GM11168 (cell line): Measurements from ENCODE around the gene GRID2IP.

ENCODE experiments used
- in situ Hi-C: fragments of 300-500 bp; cut with MboI; formaldehyde crosslinking; loops from one replicate; pipeline ENCODE4 v1.12.0; 2022; ENCODE audit warnings: low sequenced_read_pairs; ENCODE audit not compliant: unreplicated experiment

Gene GRID2IP

GRCh38 chr7:6529643-6530042 lies 21.6 kb downstream of the GRID2IP start:
- in situ Hi-C loops = no loop called here

GRCh38 chr7:6528401-6529130 lies 22.7 kb downstream of the GRID2IP start:
- in situ Hi-C loops = no loop called here

GRCh38 chr7:6526997-6527378 lies 24.3 kb downstream of the GRID2IP start:
- in situ Hi-C loops = no loop called here

- in situ Hi-C loops = no loop called here
Measured at GRCh38 chr7:6520163-6520981, 30.9 kb downstream of the GRID2IP start.

- in situ Hi-C loops = no loop called here
Measured at GRCh38 chr7:6516387-6516983, 34.8 kb downstream of the GRID2IP start.

GRCh38 chr7:6513541-6513940 lies 37.7 kb downstream of the GRID2IP start:
- in situ Hi-C loops = no loop called here

- in situ Hi-C loops = no loop called here
Measured at GRCh38 chr7:6512892-6513291, 38.4 kb downstream of the GRID2IP start.

GRCh38 chr7:6510476-6511133 lies 40.7 kb downstream of the GRID2IP start:
- in situ Hi-C loops = no loop called here

- in situ Hi-C loops = no loop called here
Measured at GRCh38 chr7:6508950-6509349, 42.3 kb downstream of the GRID2IP start.

GRCh38 chr7:6508539-6508938 lies 42.7 kb downstream of the GRID2IP start:
- in situ Hi-C loops = no loop called here

- in situ Hi-C loops = no loop called here
Measured at GRCh38 chr7:6507906-6508305, 43.4 kb downstream of the GRID2IP start.

GRCh38 chr7:6505685-6506559 lies 45.3 kb downstream of the GRID2IP start:
- in situ Hi-C loops = no loop called here

GRCh38 chr7:6504996-6505395 lies 46.3 kb downstream of the GRID2IP start:
- in situ Hi-C loops = no loop called here

- in situ Hi-C loops = no loop called here
Measured at GRCh38 chr7:6502886-6503285, 48.4 kb downstream of the GRID2IP start.

GRCh38 chr7:6501586-6502564 lies 49.4 kb downstream of the GRID2IP start:
- in situ Hi-C loops = no loop called here

- in situ Hi-C loops = no loop called here
Measured at GRCh38 chr7:6500691-6501090, 50.6 kb downstream of the GRID2IP start.

GRCh38 chr7:6497994-6498393 lies 53.3 kb downstream of the GRID2IP start:
- in situ Hi-C loops = no loop called here

GRCh38 chr7:6497637-6497905 lies 53.7 kb downstream of the GRID2IP start:
- in situ Hi-C loops = no loop called here
